Neural progenitor cell (in vitro differentiated cells): ENCODE data around the gene AKR1C1.
"Not testable (repeated sequence)": the region's sequence is repeated elsewhere in the genome, so short reads cannot be mapped to it uniquely, and the experiment has no call there.

Source experiments
- CTCF ChIP-seq: fragments of 200-600 bp; sonication (generic); IDR thresholded peaks from 2 replicates; pipeline ENCODE4 v1.5.1; 2017; ENCODE audit warnings: antibody characterized with exemption, mild to moderate bottlenecking
- EZH2 ChIP-seq: fragments of 200-600 bp; sonication (generic); IDR thresholded peaks from 2 replicates; pipeline ENCODE4 v1.6.1; 2017; ENCODE audit warnings: antibody characterized with exemption, mild to moderate bottlenecking, moderate library complexity
- EZH2phosphoT487 ChIP-seq: fragments of 200-600 bp; sonication (generic); IDR thresholded peaks from 2 replicates; pipeline ENCODE4 v1.6.1; 2017; ENCODE audit warnings: antibody characterized with exemption

GRCh38 chr10:4956955-4957645 is 6.1 kb upstream of the AKR1C1 start:
- TF ChIP-seq CTCF, EZH2, EZH2phosphoT487: not testable (repeated sequence)
